Stimulated activated CD4-positive, alpha-beta T cell treated with anti-CD3 and anti-CD28 coated beads, Interleukin-12 subunit alpha, Interleukin-12 subunit beta, amount 100 ng/mL, for 4 hours (primary cell): ENCODE results near the gene PITHD1.
"Not testable (repeated sequence)": the region's sequence is repeated elsewhere in the genome, so short reads cannot be mapped to it uniquely, and the experiment has no call there.

Experiments
- DNase-seq: peaks from one replicate; pipeline ENCODE4 v3.0.0-alpha.2; 2020

PITHD1 gene

GRCh38 chr1:23774174-23774880, 3.9 kb upstream of the PITHD1 start:
- DNase-seq, result no peak

GRCh38 chr1:23776217-23776616, 2.0 kb upstream of the PITHD1 start:
- no peak for DNase-seq

- no peak for DNase-seq
Measured at GRCh38 chr1:23779826-23780371, 1.7 kb downstream of the PITHD1 start.

- not testable (repeated sequence) for DNase-seq
Measured at GRCh38 chr1:23783141-23783540, 4.9 kb downstream of the PITHD1 start.

- DNase-seq, result no peak
Measured at GRCh38 chr1:23784846-23785245, 6.6 kb downstream of the PITHD1 start.

- no peak for DNase-seq
Measured at GRCh38 chr1:23787701-23788100, 9.5 kb downstream of the PITHD1 start.

GRCh38 chr1:23788695-23789094, 10.5 kb downstream of the PITHD1 start:
- no peak for DNase-seq

GRCh38 chr1:23790696-23791515, 12.7 kb downstream of the PITHD1 start, which contains the start of gene LYPLA2:
TSS of gene LYPLA2 (plus strand) at chr1:23791145. CDS start at chr1:23792683, 1,538 bp downstream.
- peak; percentile 86 for DNase-seq

- no peak for DNase-seq
Measured at GRCh38 chr1:23791516-23792047, 13.4 kb downstream of the PITHD1 start.

GRCh38 chr1:23792151-23792945, 14.1 kb downstream of the PITHD1 start:
- no peak for DNase-seq

- no peak for DNase-seq
Measured at GRCh38 chr1:23793018-23793781, 15.0 kb downstream of the PITHD1 start.

GRCh38 chr1:23793861-23794731, 15.9 kb downstream of the PITHD1 start:
- no peak for DNase-seq

GRCh38 chr1:23794732-23795182, 16.5 kb downstream of the PITHD1 start:
- not testable (repeated sequence) for DNase-seq

- no peak for DNase-seq
Measured at GRCh38 chr1:23795676-23796465, 17.7 kb downstream of the PITHD1 start.

GRCh38 chr1:23796466-23797271, 18.5 kb downstream of the PITHD1 start:
- no peak for DNase-seq

- no peak for DNase-seq
Measured at GRCh38 chr1:23797478-23798448, 19.5 kb downstream of the PITHD1 start.

GRCh38 chr1:23798662-23799142, 20.5 kb downstream of the PITHD1 start:
- DNase-seq, result no peak

GRCh38 chr1:23799255-23799569, 21.0 kb downstream of the PITHD1 start:
- no peak for DNase-seq
